ENCODE measurements around the gene TSPAN9. TPM values are rescaled to one million over a fixed set of nuclear protein-coding genes. Genes with fewer than 3 reads are reported as not detected.

TSPAN9 gene
- total RNA-seq, 3 donors from 2014 or later = 4.7 to 28.4 (median 8.5) TPM

DNA sequence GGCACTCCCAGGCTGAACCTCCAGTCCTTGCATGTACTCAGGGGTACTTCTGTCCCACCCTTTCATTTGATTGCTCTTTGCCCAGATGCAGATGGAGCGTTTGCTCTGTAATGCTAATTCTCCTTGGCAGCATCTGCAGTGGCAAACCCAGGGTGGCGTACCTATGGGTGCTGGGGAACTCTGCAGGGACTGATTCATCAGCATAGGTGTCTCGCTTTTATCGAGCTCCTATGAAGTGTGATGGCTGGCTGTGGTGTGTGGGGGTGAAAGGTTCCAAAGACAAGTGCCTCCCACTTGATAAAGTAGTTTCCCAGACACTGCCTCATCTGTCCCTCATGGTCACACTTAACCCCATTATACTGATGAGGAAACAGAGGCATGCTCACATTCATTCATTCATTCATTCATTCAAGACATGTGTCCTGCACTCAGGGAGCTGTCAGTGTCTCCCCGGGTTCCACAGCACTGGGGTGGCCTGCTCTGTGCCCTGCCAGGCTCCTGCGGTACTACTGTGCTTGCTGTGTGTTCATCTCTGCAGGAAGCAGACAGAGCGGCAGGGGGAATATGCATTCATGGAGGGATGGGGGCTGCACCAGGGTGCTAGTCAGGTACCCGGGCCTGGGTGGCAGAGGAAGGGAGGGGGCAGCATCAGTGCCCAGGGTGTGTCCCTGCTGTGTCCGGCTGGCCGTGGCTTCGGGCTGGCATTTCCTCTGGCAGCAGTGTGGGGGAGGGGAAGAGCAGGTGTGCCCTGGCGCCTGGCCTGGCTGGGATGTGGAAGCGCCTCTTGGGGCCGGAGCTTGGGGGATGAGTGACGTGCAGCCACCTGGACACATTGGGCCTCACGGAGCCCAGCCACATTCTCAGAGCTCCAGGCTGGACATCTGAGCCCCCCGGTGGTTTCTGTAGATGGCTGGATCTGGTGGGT is 110.9 kb downstream of the TSPAN9 start:
- no peaks in the 10 kb centered on the region for H3K4me1 ChIP-seq (ENCODE audit: low read depth)
- TF ChIP-seq, protein P1, sequence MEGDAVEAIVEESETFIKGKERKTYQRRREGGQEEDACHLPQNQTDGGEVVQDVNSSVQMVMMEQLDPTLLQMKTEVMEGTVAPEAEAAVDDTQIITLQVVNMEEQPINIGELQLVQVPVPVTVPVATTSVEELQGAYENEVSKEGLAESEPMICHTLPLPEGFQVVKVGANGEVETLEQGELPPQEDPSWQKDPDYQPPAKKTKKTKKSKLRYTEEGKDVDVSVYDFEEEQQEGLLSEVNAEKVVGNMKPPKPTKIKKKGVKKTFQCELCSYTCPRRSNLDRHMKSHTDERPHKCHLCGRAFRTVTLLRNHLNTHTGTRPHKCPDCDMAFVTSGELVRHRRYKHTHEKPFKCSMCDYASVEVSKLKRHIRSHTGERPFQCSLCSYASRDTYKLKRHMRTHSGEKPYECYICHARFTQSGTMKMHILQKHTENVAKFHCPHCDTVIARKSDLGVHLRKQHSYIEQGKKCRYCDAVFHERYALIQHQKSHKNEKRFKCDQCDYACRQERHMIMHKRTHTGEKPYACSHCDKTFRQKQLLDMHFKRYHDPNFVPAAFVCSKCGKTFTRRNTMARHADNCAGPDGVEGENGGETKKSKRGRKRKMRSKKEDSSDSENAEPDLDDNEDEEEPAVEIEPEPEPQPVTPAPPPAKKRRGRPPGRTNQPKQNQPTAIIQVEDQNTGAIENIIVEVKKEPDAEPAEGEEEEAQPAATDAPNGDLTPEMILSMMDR (IDR thresholded peaks at IDR 0.05) = no peak
- no peaks in the 10 kb centered on the region for H3K36me3 ChIP-seq (ENCODE audit: low read depth)
- DNase-seq (no peak), ATAC-seq (peak; percentile 39)
- H3K4me3 ChIP-seq = no peak overlapping the region
- intact Hi-C loops (cut with DNase I, micrococcal nuclease) = no loop called here
- no peaks in the 10 kb centered on the region for H3K9me3 ChIP-seq

DNA sequence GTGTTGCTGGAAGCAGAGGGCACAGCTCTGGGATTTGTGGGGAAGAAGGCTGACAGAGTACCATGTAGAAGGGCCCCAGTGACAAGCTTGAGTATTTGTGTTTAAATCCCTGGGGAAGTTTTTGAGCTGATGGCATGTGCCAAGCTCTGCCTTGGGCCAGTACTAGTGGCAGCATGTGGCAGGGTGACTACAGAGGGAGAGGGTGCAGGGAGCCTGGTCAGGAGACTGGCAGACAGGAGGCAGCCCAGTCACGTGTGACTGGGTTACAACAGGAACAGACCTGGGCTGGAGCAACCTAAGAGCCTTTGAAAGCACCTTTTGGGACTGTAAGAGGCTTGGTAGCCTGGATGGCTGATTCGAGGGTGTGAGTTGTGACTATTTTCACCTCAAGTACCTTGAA is 112.1 kb downstream of the TSPAN9 start:
- intact Hi-C loops (cut with DNase I, micrococcal nuclease) = no loop called here
- DNase-seq (no peak), ATAC-seq (no peak)
- H3K36me3 ChIP-seq (ENCODE audit: low read depth) = no peaks in the 10 kb centered on the region
- H3K9me3 ChIP-seq = no peaks in the 10 kb centered on the region
- no peaks in the 10 kb centered on the region for H3K4me1 ChIP-seq (ENCODE audit: low read depth)
- TF ChIP-seq, protein P1 (IDR thresholded peaks at IDR 0.05) = no peak
- no peak overlapping the region for H3K4me3 ChIP-seq

DNA sequence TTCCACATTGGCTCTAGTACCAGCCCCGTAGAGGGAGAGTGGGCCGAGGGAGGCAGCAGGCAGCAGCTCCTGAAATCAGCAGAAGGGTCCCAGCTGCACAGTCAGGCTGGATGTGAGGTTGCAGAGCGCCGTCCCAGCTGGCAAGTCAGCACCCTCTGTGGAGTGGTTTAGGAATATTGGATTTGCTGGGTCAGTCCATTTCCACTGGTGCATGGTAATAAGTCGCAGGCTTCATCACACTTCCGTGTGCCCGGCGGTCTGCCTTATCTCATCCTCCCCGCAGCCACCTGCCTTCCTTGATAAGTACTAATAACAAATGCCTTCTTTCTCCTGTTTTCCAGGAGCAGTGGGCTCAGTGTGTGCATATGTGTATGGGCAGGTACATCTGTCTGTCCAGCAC is 112.9 kb downstream of the TSPAN9 start:
- Histone ChIP-seq H3K4me3 (no peak overlapping the region), H3K36me3 (ENCODE audit: low read depth) (no peaks in the 10 kb centered on the region), H3K4me1 (ENCODE audit: low read depth) (no peaks in the 10 kb centered on the region), H3K9me3 (no peaks in the 10 kb centered on the region)
- ATAC-seq = no peak
- DNase-seq = no peak
- TF ChIP-seq, protein P1 (IDR thresholded peaks at IDR 0.05) = no peak
- intact Hi-C loops (cut with DNase I, micrococcal nuclease) = no loop called here

DNA sequence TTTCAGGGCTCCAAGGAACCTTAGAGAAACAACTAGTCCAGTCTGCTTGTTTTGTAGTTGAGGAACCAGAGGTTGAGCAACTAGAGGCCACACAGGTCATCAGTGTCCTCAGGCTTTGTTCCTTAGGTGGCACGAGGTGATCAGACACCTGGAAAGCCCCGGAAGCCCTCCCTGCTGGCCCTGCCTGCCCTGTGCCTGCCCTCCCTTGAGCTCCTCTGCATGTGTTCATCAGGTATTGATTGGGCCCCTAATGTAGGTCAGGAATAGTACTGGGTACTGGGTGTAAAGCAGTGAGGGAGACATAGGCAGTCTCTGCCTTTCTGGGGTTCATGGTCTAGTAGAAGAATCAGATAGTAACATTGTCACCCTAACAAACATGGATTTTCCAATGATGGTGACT is 114.3 kb downstream of the TSPAN9 start:
- Histone ChIP-seq H3K9me3 (no peaks in the 10 kb centered on the region), H3K36me3 (ENCODE audit: low read depth) (no peaks in the 10 kb centered on the region), H3K4me3 (no peak overlapping the region), H3K4me1 (ENCODE audit: low read depth) (no peaks in the 10 kb centered on the region)
- TF ChIP-seq, protein P1 (IDR thresholded peaks at IDR 0.05) = no peak
- ATAC-seq (no peak), DNase-seq (no peak)
- intact Hi-C loops (cut with DNase I, micrococcal nuclease) = no loop called here

DNA sequence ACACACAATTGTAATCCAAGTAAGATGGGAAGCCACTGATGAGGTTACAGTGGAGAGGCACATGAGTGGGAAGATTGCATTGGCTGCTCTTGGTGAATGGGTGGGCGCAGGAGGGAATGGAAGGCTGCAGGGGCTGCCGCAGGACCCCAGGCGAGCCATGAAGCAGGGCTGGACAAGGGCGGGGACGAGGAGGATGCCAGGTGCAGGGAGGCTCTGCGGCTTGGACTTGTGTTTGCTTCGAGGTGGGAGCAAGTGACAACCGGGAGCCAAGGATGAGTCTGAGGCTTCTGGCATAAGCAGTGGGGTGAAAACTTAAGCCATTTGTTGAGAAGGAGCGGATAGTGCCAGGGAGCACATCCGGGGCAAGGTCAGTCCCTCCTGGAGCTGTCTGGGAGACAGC is 115.0 kb downstream of the TSPAN9 start:
- TF ChIP-seq, protein P1 (IDR thresholded peaks at IDR 0.05) = no peak

More for the DNA sequence above, 115.0 kb downstream of the TSPAN9 start:
- no peak overlapping the region for H3K4me3 ChIP-seq
- H3K9me3 ChIP-seq = no peaks in the 10 kb centered on the region
- intact Hi-C loops (cut with DNase I, micrococcal nuclease) = no loop called here
- no peaks in the 10 kb centered on the region for H3K36me3 ChIP-seq (ENCODE audit: low read depth)
- no peaks in the 10 kb centered on the region for H3K4me1 ChIP-seq (ENCODE audit: low read depth)
- DNase-seq = no peak
- no peak for ATAC-seq

All from mucosa of descending colon (tissue), 3 donors.